IPS-18a (cell line): ENCODE results near the gene PCTP.
A peak's percentile ranks its signal among the peaks of the same experiment; 100 is the strongest.

ENCODE experiments used
- H3K27ac ChIP-seq: one replicate; pipeline ENCODE4 v1.5.1; 2013; ENCODE audit warnings: low read length
- H3K27me3 ChIP-seq: one replicate; pipeline ENCODE4 v1.6.1; 2013; ENCODE audit warnings: mild to moderate bottlenecking, low read length; ENCODE audit not compliant: control insufficient read depth, insufficient read depth
- H3K36me3 ChIP-seq: one replicate; pipeline ENCODE4 v1.6.1; 2013; ENCODE audit warnings: low read depth, low read length; ENCODE audit not compliant: control insufficient read depth
- H3K4me1 ChIP-seq: one replicate; pipeline ENCODE4 v1.6.1; 2013; ENCODE audit warnings: low read depth, low read length; ENCODE audit not compliant: control insufficient read depth
- H3K4me3 ChIP-seq: one replicate; pipeline ENCODE4 v1.5.1; 2013; ENCODE audit warnings: low read length
- H3K9ac ChIP-seq: one replicate; pipeline ENCODE4 v1.6.1; 2013; ENCODE audit warnings: mild to moderate bottlenecking, low read length, moderate library complexity
- H3K9me3 ChIP-seq: one replicate; pipeline ENCODE4 v1.6.1; 2013; ENCODE audit warnings: low read depth, low read length; ENCODE audit not compliant: control insufficient read depth

PCTP gene

DNA sequence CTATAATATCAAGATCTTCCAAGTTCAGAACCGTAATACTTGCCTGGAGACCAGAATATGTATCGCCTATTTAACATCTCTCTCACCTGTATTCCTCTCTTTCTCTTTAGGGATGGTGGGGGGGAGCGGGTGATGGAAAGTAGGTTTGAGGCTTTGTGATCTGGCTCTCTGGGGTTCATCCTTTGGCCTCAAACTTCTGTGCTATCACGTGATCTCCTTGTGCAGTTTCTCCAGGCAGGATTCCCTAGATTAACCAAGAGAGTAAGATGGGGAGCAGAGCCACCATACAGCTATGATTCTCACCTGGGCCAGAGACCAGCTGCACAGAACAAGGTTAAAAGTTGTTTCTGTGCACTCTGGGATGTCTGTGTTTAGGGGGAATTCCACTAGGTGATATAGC lies 33.4 kb upstream of the PCTP start:
- Histone ChIP-seq H3K9ac (no peak overlapping the region), H3K9me3 (no peaks in the 10 kb centered on the region), H3K36me3 (no peaks in the 10 kb centered on the region), H3K27me3 (no peaks in the 10 kb centered on the region), H3K4me1 (peaks cover 2% of the 10 kb centered on the region), H3K27ac (no peak overlapping the region), H3K4me3 (no peak overlapping the region)

DNA sequence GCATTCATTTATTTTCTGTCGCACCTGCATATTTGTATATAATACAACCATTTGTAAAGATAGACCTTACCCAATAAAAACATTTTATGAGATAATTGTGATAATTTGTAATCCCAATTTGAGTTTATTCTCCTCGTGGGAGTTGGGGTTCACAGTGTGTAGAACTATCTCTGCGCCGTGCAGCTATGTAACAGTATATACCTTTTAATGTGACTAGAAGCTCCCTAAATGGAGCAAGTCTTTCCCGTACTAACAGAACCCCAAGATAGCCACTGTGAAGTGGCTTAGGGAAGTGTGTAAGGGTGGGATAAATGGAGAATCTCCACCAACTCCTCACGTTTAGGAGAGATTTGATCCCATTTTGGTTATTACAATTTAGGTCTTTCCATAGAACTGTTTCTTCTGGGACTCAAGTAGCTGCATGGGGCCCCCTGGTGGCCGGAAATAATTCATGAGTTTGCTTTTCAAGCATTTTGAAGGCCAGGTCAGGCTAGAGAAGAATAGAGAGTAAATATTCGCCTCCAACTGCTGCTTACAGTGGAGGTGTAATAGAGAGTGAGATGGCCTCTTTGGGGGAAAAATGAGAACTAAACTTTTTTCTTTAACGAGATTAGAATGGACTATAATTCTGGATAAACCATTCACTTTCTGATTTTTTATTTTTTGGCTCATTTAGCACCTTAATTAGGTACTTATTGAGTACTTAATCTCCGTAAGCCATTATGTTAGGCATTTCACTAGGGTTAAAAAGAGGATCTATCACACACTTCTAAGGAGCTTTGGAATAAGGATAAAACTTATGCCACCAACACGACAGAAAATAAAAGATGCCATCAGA lies 32.7 kb upstream of the PCTP start:
- H3K36me3 ChIP-seq, result no peaks in the 10 kb centered on the region
- H3K27ac ChIP-seq, result no peak overlapping the region
- H3K4me3 ChIP-seq, result no peak overlapping the region
- peaks cover 9% of the 10 kb centered on the region for H3K4me1 ChIP-seq
- no peaks in the 10 kb centered on the region for H3K9me3 ChIP-seq
- H3K9ac ChIP-seq, result no peak overlapping the region
- H3K27me3 ChIP-seq, result no peaks in the 10 kb centered on the region

GRCh38 chr17:55720919-55721836 lies 29.7 kb upstream of the PCTP start:
- no peak overlapping the region for H3K4me3 ChIP-seq
- H3K9me3 ChIP-seq, result no peaks in the 10 kb centered on the region
- H3K36me3 ChIP-seq, result no peaks in the 10 kb centered on the region
- H3K9ac ChIP-seq, result no peak overlapping the region
- H3K27ac ChIP-seq, result no peak overlapping the region
- peaks cover 20% of the 10 kb centered on the region for H3K4me1 ChIP-seq
- no peaks in the 10 kb centered on the region for H3K27me3 ChIP-seq

DNA sequence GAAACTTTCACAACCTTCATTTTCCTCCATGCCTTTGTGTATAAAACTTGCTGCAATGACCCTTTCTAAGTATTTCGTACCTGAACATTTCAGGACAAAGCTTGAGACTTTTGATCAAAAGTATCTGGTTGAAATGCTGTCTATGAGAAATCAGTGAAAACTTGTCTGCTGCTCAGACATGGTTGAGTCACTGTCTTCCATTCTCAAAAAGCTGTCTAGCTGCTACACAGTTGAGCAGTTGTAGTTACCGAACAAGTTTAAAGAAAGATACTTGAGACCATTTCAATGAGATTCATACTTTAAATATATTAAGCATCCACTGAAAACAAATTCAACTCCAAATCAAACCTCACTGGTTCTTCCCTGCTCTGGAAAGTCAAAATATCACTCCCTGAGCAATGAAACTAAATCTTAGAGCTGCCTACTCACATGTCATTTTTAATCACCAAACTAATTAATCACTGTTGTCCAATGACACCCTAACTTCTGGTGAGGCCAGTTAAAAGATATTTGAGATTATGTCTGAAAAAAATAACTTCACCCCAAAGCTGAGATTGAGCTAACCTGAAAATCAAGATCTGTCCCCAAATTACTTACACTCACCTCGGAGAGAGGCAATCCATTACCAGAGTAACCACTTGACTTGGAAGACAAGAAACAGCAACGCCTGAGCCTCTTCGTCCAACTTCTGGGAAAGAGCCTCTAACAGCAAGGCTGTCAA lies 28.7 kb upstream of the PCTP start:
- Histone ChIP-seq H3K27ac (no peak overlapping the region), H3K4me3 (peak overlapping the region; percentile 53), H3K9ac (peak overlapping the region; percentile 40), H3K27me3 (no peaks in the 10 kb centered on the region), H3K36me3 (no peaks in the 10 kb centered on the region), H3K9me3 (no peaks in the 10 kb centered on the region), H3K4me1 (peaks cover 20% of the 10 kb centered on the region)

- Histone ChIP-seq H3K9ac (peak within 1 kb of the TSS; percentile 40), H3K4me1 (peaks cover 20% of the 10 kb centered on the region)
These were observed 27.9 kb upstream of the PCTP start, which contains the start of gene TMEM100 for GRCh38 chr17:55722742-55723487. Gene TMEM100, minus strand, starts transcription at chr17:55722864. Its CDS starts 1,794 bp downstream, at chr17:55721070.

DNA sequence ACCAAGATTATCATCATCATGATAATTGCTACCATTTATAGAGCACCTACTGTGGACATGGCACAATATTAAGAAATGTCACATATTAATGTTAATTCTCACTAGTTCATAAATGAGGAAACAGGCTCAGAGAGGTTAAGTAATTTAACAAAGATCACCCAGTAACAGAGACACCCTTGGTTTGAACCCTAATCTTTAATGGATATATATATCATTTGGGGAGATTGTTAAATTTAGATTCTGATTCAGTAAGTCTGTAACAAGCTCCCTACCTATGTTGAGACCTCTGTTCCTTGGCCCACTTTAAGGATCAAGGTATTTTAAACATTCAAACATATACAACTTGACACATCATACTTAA lies 27.4 kb upstream of the PCTP start:
- H3K27me3 ChIP-seq, result no peaks in the 10 kb centered on the region
- no peaks in the 10 kb centered on the region for H3K36me3 ChIP-seq
- no peaks in the 10 kb centered on the region for H3K9me3 ChIP-seq
- H3K9ac ChIP-seq, result no peak overlapping the region
- no peak overlapping the region for H3K4me3 ChIP-seq
- H3K27ac ChIP-seq, result no peak overlapping the region
- H3K4me1 ChIP-seq, result peaks cover 20% of the 10 kb centered on the region

More at GRCh38 chr17:55722742-55723487, 27.9 kb upstream of the PCTP start, which contains the start of gene TMEM100:
- Histone ChIP-seq H3K27ac (no peak within 1 kb of the TSS), H3K27me3 (no peaks in the 10 kb centered on the region), H3K4me3 (peak within 1 kb of the TSS; percentile 53), H3K36me3 (no peaks in the 10 kb centered on the region), H3K9me3 (no peaks in the 10 kb centered on the region)

DNA sequence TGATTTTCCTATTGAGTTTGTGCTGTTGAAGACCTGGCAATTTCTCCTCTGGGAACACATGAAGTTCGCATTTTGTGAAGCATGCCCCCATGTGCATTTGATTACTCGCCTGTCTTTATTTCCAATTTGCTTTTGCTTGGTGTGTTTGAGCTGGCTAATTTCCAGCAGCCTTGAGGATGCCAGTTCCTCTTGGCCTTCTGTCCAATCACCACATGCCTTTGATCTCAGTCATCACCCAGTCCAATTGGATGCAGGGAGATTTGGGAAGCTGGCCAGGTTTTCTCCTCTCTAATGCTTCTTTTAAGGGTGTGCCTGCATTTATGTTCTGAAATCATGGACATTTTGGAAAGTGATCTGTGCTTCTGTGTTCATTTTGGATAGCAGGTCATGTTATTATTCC lies 24.4 kb upstream of the PCTP start:
- no peaks in the 10 kb centered on the region for H3K36me3 ChIP-seq
- no peaks in the 10 kb centered on the region for H3K27me3 ChIP-seq
- H3K9ac ChIP-seq, result no peak overlapping the region
- no peak overlapping the region for H3K27ac ChIP-seq
- H3K9me3 ChIP-seq, result no peaks in the 10 kb centered on the region
- H3K4me1 ChIP-seq, result peaks cover 25% of the 10 kb centered on the region
- no peak overlapping the region for H3K4me3 ChIP-seq

GRCh38 chr17:55727275-55727674 lies 23.6 kb upstream of the PCTP start:
- Histone ChIP-seq H3K4me1 (peaks cover 33% of the 10 kb centered on the region), H3K36me3 (no peaks in the 10 kb centered on the region), H3K9me3 (no peaks in the 10 kb centered on the region), H3K9ac (no peak overlapping the region), H3K27me3 (no peaks in the 10 kb centered on the region), H3K27ac (no peak overlapping the region), H3K4me3 (no peak overlapping the region)

GRCh38 chr17:55727920-55728319 lies 22.9 kb upstream of the PCTP start:
- H3K27me3 ChIP-seq, result no peaks in the 10 kb centered on the region
- no peak overlapping the region for H3K9ac ChIP-seq
- no peak overlapping the region for H3K4me3 ChIP-seq
- no peak overlapping the region for H3K27ac ChIP-seq
- no peaks in the 10 kb centered on the region for H3K36me3 ChIP-seq
- H3K9me3 ChIP-seq, result no peaks in the 10 kb centered on the region
- H3K4me1 ChIP-seq, result peaks cover 33% of the 10 kb centered on the region

GRCh38 chr17:55728361-55728760 lies 22.5 kb upstream of the PCTP start:
- H3K9me3 ChIP-seq, result no peaks in the 10 kb centered on the region
- H3K9ac ChIP-seq, result no peak overlapping the region
- no peak overlapping the region for H3K27ac ChIP-seq
- H3K4me3 ChIP-seq, result no peak overlapping the region
- no peaks in the 10 kb centered on the region for H3K36me3 ChIP-seq
- H3K4me1 ChIP-seq, result peaks cover 29% of the 10 kb centered on the region
- H3K27me3 ChIP-seq, result no peaks in the 10 kb centered on the region
